Adrenal gland (tissue), 12 donors: ENCODE measurements around the gene TK2. TPM values are rescaled to one million over a fixed set of nuclear protein-coding genes. Genes with fewer than 3 reads are reported as not detected.

Experiments used
- DNase-seq, 7 donors: peaks; one replicate each; pipeline ENCODE4 v3.0.0-alpha.2; 2019 to 2020
- H3K27ac ChIP-seq, 5 donors: fragments of 200-600 bp; sonication (generic) in 4 of 5; 1 replicate in 3 of 5; 2 replicates in 2 of 5; pipeline versions ENCODE4 v1.5.1 to v1.8.0; 2016 to 2020; ENCODE audit warnings: mild to moderate bottlenecking in 1 of 5
- H3K27me3 ChIP-seq: fragments of 200-600 bp; 2 replicates; pipeline ENCODE4 v1.8.0; 2021
- H3K36me3 ChIP-seq, 2 donors: fragments of 200-600 bp; replicated peaks in 1 of 2; 1 replicate in 1 of 2; 2 replicates in 1 of 2; pipeline versions ENCODE4 v1.5.1 to v1.8.0; 2018 to 2022
- H3K4me1 ChIP-seq, 2 donors: fragments of 200-600 bp; replicated peaks in 1 of 2; 1 replicate in 1 of 2; 2 replicates in 1 of 2; pipeline versions ENCODE4 v1.5.1 to v1.8.0; 2018 to 2021
- H3K4me3 ChIP-seq, 4 donors: fragments of 200-600 bp; sonication (generic) in 3 of 4; one replicate each; pipeline ENCODE4 v1.5.1; 2016 to 2018
- H3K9me3 ChIP-seq, 3 donors: fragments of 200-600 bp; sonication (generic) in 1 of 3; replicated peaks in 1 of 3; 1 replicate in 2 of 3; 2 replicates in 1 of 3; pipeline versions ENCODE4 v1.5.1 to v1.8.0; 2016 to 2021
- POLR2A ChIP-seq, 2 donors: fragments of 450-650 bp; IDR thresholded peaks; one replicate each; pipeline ENCODE4 v1.6.1; 2017; ENCODE audit warnings: antibody characterized with exemption in 2 of 2, mild to moderate bottlenecking in 2 of 2, moderate library complexity in 1 of 2
- WGBS, 4 donors: extraction: QIAGEN DNeasy Blood & Tissue Kit in 2 of 4; methylation state at CpG; one replicate each; pipeline versions ENCODE4 v1.1.5 to v1.1.7; 2013 to 2017; 5-methylcytosine and 5-hydroxymethylcytosine counted together
- intact Hi-C, 2 donors: fragments of 100-400 bp; cut with DNase I; formaldehyde crosslinking; loops; one replicate each; pipeline versions ENCODE4 v1.14.1 to v1.15.0; 2022 to 2023
- polyA plus RNA-seq, 3 donors: library from polyadenylated mRNA; stranded (reverse); fragments of 200-250 nt in 2 of 3; fragments of 350-450 nt in 1 of 3; fragmentation: Illumina TruSeq in 1 of 3; extraction: RNeasy Lipid Tissue Mini Kit (QIAGEN cat#74804) in 1 of 3; gene quantifications; one replicate each; pipeline ENCODE4 v1.2.3, GENCODE V29; 2013 to 2014
- total RNA-seq, 9 donors: library from RNA; depleted of rRNA in 4 of 9; stranded (reverse); fragments of >200 nt in 4 of 9; fragments of 120-200 nt in 1 of 9; fragmentation: NEBNext Ultra II Directional in 1 of 9; extraction: Animal tissue kit (Norgen Biotek cat#: 25700) in 1 of 9; gene quantifications; one replicate each; pipeline versions ENCODE4 v1.1.0 to v1.2.4, GENCODE V29; 2013 to 2023
- TF ChIP-seq, protein P1 (sequence below), 6 experiments: fragments of 450-650 bp in 4 of 6; fragments of 200-600 bp in 2 of 6; sonication (generic) in 1 of 6; IDR thresholded peaks; 1 replicate in 5 of 6; 2 replicates in 1 of 6; pipeline versions ENCODE4 v1.5.1 to v1.8.0; 2016 to 2021; ENCODE audit warnings: antibody characterized with exemption in 6 of 6, mild to moderate bottlenecking in 2 of 6, moderate library complexity in 1 of 6
- donor health status: healthy with polysubstance abuse.
- donor health status: Bipolar disorder and iron deficiency.
- donor health status: DM: yes; HTN: yes; CAD: no.
- donor health status: DM: no; HTN: no; CAD: no.
- donor health status: DM: no; HTN: no; CAD: no.
- donor health status: DM: yes; HTN: yes; CAD: no.

The TK2 gene
- total and polyA plus RNA-seq, 12 donors: 24.9 to 78.9 (median 59.3) TPM

DNA sequence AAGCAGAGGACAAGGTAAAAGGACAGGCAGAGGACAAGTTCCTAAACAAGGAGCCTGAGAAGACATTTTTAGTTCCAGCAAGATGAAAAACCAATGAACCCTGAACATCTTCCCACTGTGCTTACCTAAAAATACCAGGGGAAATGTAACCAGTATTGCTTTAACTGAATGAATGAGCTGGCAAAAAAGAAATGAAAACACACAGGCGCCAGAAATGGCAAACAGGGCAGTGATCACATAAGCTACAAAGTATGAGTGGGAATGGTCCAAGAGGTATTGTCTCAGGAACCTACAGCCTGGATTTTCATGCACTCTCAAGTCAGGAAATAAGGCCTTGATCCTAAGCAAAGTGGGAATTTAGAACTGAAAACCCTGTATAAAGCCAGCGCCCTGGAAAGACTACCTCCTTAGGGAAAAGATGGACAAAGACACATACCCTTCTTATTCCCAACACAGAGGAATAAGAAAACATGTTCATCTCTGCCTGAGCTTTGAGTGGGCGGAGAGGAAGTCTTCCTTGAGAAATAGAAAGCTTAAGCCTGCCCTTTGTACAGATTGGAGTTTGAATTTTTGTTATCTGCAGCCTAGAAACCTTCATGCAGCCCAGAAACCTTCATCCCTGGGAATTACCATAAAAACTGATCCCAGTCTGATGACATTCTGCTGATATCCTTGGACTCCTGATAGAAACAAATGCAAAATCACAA is 31.5 kb upstream of the TK2 start:
- intact Hi-C loops: no loop called here
- no peak for TF ChIP-seq POLR2A (IDR thresholded peaks at IDR 0.05)
- TF ChIP-seq, protein P1, sequence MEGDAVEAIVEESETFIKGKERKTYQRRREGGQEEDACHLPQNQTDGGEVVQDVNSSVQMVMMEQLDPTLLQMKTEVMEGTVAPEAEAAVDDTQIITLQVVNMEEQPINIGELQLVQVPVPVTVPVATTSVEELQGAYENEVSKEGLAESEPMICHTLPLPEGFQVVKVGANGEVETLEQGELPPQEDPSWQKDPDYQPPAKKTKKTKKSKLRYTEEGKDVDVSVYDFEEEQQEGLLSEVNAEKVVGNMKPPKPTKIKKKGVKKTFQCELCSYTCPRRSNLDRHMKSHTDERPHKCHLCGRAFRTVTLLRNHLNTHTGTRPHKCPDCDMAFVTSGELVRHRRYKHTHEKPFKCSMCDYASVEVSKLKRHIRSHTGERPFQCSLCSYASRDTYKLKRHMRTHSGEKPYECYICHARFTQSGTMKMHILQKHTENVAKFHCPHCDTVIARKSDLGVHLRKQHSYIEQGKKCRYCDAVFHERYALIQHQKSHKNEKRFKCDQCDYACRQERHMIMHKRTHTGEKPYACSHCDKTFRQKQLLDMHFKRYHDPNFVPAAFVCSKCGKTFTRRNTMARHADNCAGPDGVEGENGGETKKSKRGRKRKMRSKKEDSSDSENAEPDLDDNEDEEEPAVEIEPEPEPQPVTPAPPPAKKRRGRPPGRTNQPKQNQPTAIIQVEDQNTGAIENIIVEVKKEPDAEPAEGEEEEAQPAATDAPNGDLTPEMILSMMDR (IDR thresholded peaks at IDR 0.05): no peak
- 84 to 90% (median 85%) methylated on average over 3 of the region's 3 CpGs for WGBS, 4 donors
- Histone ChIP-seq H3K36me3 (no peaks in the 10 kb centered on the region), H3K9me3 (no peaks in the 10 kb centered on the region), H3K4me3 (no peak overlapping the region), H3K27me3 (no peaks in the 10 kb centered on the region), H3K27ac (no peak overlapping the region), H3K4me1 (peaks cover 10 to 19% of the 10 kb centered on the region in 2 donors)
- DNase-seq: no peak

- no peak overlapping the region for H3K4me3 ChIP-seq
- no peaks in the 10 kb centered on the region for H3K9me3 ChIP-seq
- TF ChIP-seq POLR2A (IDR thresholded peaks at IDR 0.05): no peak
- TF ChIP-seq, protein P1 (IDR thresholded peaks at IDR 0.05): no peak
- DNase-seq: no peak
- 83 to 92% (median 88%) methylated on average over 4 of the region's 4 CpGs for WGBS, 4 donors
- H3K27me3 ChIP-seq: no peaks in the 10 kb centered on the region
- no peak overlapping the region for H3K27ac ChIP-seq
- peaks cover 10 to 16% of the 10 kb centered on the region in 2 donors for H3K4me1 ChIP-seq
- intact Hi-C loops: no loop called here
- H3K36me3 ChIP-seq: no peaks in the 10 kb centered on the region
Observed at GRCh38 chr16:66580605-66581209, 30.8 kb upstream of the TK2 start.

DNA sequence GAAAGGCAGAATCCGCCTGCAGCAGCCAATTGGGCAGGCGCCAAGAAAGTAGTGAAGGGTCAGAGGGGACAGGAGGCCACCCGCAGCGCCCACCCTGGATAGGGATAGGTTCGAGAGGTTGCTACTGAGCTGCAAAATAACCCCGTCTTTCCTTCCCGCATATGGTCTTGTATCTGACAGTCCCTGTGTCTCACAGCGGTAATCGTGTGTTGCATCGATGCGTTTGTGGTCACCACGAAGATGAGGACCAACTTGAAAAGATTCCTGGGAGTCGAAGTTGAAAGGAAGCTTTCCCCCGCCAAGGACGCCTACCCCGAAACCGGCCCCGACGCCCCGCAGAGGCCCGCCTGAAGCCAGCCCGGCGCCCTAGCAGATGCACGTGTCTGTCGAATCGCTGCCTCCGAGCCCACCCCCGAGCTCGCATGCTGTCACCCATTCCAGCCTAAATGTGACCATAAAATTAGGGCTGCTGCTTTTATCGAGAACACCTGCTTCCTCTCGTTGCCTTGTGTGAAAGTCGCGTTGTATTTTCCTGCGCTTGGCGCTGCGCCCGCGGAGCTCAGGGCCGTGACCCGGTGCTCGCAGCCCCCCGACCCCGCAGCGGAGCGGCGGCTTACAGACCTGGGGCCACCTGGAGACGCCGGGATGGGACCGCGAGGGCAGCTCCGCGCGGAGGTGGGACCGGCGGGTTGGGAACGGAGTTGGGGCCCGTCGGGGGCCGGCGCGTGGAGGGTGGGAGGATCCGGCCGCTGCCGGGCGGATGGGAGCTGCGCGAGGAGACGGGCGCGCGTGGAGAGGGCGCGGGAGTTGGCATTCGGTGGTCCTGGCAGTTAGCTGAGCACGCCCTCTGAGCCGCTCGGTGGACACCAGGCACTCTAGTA is 29.0 kb upstream of the TK2 start, which contains the start of gene CMTM2:
CMTM2 (plus strand) TSS at position 813 of the 881 bp plus-strand sequence. CDS start 145 bp downstream, outside the sequence.
- H3K4me1 ChIP-seq: peaks cover 10 to 11% of the 10 kb centered on the region in 2 donors
- no peak within 1 kb of the TSS for H3K27ac ChIP-seq
- intact Hi-C loops: no loop called here
- H3K4me3 ChIP-seq: peak within 1 kb of the TSS in 1 of 4 donors; percentile 34
- H3K9me3 ChIP-seq: no peaks in the 10 kb centered on the region
- no peaks in the 10 kb centered on the region for H3K36me3 ChIP-seq
- TF ChIP-seq POLR2A (IDR thresholded peaks at IDR 0.05): no peak
- TF ChIP-seq, protein P1 (IDR thresholded peaks at IDR 0.05): no peak
- no peaks in the 10 kb centered on the region for H3K27me3 ChIP-seq
- whole genome bisulfite sequencing, 4 donors: 21 to 34% (median 22%) methylated on average over 35 to 77 of the region's 77 CpGs
- peak in 1 of 7 donors; percentile 9 for DNase-seq

GRCh38 chr16:66576296-66576695 is 26.4 kb upstream of the TK2 start:
- peaks cover 10 to 11% of the 10 kb centered on the region in 2 donors for H3K4me1 ChIP-seq
- WGBS, 4 donors: 90 to 95% (median 91%) methylated on average over 5 of the region's 5 CpGs

More at GRCh38 chr16:66576296-66576695, 26.4 kb upstream of the TK2 start:
- TF ChIP-seq POLR2A (IDR thresholded peaks at IDR 0.05): no peak
- TF ChIP-seq, protein P1 (IDR thresholded peaks at IDR 0.05): no peak
- intact Hi-C loops: no loop called here
- no peaks in the 10 kb centered on the region for H3K27me3 ChIP-seq
- DNase-seq: no peak
- no peaks in the 10 kb centered on the region for H3K36me3 ChIP-seq
- no peak overlapping the region for H3K4me3 ChIP-seq
- no peak overlapping the region for H3K27ac ChIP-seq
- no peaks in the 10 kb centered on the region for H3K9me3 ChIP-seq
